HG03354 (cell line): ENCODE measurements around the gene HSD17B4.
"Not testable (repeated sequence)": the region's sequence is repeated elsewhere in the genome, so short reads cannot be mapped to it uniquely, and the experiment has no call there.

Experiments
- ATAC-seq: cut with Tn5 transposase; IDR thresholded peaks from one replicate; pipeline ENCODE4 v1.9.1; 2021; ENCODE audit warnings: mild to moderate bottlenecking; ENCODE audit not compliant: unreplicated experiment, poor library complexity, severe bottlenecking

HSD17B4 gene

DNA sequence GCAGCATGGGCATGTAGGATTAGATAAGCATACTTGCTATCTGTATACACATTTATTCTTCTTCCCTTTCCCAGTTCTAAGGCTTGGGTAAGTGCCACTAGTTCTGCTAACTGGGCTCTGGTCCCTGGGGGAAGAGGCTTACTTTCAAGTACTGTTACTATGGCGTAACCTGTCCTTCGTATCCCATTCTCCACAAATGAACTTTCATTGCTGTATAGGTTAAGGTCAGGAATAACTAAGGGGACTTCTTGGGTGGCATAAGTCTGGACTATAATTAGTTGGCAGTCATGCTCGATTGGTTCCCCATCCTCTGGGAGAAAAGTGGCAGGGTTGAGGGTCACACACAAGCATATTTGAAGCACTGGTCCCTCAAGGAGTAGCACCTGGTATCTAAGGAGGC lies 23.7 kb upstream of the HSD17B4 start:
- not testable (repeated sequence) for ATAC-seq

DNA sequence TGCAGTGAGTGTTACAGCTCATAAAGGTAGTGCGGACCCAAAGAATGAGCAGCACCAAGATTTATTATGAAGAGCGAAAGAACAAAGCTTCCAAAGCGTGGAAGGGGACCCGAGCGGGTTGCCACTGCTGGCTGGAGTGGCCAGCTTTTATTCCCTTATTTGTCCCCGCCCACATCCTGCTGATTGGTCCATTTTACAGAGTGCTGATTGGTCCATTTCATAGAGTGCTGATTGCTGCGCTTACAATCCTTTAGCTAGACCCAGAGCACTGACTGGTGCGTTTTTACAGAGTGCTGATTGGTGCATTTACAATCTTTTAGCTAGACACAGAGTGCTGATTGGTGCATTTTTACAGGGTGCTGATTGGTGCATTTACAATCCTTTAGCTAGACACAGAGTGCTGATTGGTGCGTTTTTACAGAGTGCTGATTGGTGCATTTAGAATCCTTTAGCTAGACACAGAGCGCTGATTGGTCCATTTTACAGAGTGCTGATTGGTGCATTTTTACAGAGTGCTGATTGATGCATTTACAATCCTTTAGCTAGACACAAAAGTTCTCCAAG lies 19.5 kb upstream of the HSD17B4 start:
- not testable (repeated sequence) for ATAC-seq

DNA sequence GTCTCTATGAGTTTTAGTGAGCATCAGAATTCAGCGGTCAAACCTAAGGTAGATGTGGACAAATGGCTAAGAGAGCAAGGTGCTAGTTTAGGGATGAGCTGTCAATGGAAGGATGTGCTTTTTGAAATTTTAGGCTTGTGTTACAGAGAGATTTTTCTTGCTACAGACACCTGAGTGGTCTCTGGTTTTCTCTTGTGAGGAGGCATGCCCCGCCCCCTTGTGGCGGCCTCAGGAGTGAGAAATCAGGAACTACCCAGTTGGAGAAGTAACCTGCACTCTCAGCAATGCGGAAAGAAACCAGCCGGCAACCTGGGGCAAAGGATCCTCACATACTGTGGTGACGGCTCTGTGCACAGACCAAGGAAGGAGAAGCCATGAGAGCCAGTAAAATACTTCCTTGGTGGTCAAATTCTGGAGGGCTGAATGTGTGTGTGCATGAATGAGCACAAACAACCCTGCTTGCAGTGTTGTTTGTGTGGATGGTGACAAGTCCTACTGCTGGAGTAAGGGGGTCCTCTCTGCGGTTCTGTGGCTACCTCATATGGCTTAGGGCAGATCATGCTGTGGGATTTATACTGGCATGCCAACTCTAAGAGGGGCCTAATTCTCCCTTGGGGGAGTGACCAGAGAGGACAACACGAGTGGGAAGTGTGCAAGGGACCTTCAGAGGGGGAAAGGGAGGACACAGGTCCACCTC lies 16.7 kb upstream of the HSD17B4 start:
- ATAC-seq = peak; percentile 93

GRCh38 chr5:119437785-119438586 lies 14.3 kb upstream of the HSD17B4 start:
- ATAC-seq = not testable (repeated sequence)

DNA sequence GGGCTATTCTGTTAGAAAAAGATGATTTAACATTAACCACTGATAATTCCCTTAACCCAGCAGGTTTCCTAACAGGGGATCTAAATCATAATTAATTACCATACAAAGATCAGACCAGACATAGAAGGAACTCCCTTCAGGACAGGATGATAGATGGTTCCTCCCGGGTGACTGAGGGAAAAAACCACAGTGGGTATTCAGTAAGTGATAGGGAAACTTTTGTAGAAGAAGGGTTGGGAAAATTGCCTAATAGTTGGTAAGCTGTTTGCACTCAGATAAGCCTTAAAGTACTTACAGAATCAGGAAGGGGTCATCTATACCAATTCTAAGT lies 13.7 kb upstream of the HSD17B4 start:
- not testable (repeated sequence) for ATAC-seq

DNA sequence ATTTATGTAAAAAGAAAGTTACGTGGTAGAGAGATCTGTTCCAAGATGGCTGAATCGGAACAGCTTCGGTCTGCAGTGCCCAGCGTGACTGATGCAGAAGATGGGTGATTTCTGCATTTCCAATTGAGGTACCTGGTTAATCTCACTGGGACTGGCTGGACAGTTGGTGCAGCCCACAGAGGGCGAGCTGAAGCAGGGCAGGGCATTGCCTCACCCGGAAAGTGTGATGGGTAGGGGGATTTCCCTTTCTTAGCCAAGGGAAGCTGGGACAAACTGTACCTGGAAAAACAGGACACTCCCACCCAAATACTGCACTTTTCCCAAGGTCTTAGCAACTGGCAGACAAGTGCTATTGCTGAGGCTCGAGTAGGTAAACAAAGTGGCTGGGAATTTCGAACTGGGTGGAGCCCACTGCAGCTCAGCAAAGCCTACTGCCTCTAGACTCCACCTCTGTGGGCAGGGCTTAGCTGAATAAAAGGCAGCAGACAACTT lies 13.1 kb upstream of the HSD17B4 start:
- peak; percentile 46 for ATAC-seq

DNA sequence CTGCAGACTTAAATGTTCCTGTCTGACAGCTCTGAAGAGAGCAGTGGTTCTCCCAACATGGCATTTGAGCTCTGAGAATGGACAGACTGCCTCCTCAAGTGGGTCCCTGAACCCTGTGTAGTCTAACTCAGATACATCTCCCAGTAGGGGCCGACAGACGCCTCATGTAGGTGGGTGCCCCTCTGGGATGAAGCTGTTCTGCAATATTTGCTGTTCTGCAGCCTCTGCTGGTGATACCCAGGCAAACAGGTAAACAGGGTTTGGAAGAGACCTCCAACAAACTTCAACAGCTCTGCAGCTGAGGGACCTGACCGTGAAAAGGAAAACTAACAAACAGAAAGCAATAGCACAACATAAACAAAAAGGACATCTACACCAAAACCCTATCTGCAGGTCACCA lies 12.7 kb upstream of the HSD17B4 start:
- ATAC-seq = not testable (repeated sequence)

GRCh38 chr5:119444643-119445042 lies 7.7 kb upstream of the HSD17B4 start:
- not testable (repeated sequence) for ATAC-seq

DNA sequence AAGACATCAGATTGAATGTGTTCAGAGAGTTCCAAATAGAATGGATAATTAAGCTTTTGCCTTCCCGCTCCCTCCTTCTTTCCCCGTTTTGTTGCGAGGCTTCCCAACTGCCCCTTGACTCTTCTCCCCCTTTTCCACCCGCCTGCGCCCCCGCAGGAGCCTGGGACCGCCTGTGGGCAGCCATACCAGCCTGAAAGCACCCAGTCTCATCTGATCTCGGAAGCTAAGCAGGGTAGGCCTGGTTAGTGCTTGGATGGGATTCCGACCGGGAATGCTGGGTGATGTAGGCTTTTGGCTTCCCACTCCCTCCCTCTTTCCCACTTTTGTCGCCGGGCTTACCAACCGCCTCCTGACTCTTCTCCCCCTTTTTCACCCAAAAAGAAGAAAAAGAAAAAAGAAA lies 6.8 kb upstream of the HSD17B4 start:
- ATAC-seq = no peak

DNA sequence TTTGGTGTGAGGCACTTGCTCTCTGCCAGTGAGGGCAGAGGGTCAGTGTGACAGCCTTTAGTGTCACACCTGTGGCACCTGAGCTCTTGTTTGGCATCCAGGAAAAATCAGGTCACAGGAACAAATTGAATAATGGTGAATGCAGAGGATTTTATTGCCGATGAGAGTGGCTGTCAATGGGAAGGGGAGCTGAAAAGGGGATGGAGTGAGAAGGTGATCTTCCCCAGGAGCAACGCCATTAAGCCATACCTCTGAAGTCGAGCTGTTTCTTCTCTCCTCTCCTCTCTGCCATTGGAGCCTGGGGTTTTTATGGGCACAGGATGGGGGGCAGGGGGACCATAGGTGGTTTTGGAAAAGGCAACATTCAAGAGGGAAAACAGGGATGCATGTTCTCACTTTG lies 2.4 kb upstream of the HSD17B4 start:
- ATAC-seq = no peak

DNA sequence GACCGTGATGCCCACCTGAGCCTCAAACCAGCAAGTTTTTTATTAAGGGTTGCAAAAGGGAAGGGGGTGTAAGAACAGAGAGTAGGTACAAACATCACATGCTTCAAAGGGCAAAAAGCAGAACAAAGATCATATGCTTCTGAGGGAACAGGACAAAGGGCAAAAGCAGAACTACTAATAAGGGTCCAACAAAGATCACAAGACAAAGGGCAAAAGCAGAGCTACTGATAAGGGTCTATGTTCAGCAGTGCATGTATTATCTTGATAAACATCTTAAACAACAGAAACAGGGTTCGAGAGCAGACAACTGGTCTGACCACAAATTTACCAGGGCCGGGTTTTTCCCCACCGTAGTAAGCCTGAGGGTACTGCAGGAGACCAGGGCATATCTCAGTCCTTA lies 1.7 kb upstream of the HSD17B4 start:
- ATAC-seq = not testable (repeated sequence)

DNA sequence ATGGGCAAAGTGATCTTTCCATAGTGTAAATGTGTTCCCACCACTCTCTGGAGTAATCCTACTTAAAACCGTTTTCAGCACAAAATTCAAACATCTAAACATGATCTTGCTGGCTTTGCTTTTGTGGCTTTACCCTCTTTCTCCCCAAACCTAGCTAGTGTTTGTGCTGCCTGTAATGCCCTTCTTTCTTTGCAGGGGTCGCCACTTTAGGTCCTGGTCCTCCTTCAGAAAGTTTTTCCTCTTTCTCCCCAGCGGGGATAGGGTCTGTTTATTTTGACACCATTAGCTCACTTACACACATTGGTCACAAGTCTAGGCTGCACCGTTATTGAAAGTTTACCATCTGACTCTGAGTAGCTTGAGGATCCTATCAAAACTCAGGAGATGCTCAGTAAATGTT lies 736 bp upstream of the HSD17B4 start:
- ATAC-seq = no peak

- ATAC-seq = no peak
Observed at GRCh38 chr5:119452060-119452372, 281 bp upstream of the HSD17B4 start.

DNA sequence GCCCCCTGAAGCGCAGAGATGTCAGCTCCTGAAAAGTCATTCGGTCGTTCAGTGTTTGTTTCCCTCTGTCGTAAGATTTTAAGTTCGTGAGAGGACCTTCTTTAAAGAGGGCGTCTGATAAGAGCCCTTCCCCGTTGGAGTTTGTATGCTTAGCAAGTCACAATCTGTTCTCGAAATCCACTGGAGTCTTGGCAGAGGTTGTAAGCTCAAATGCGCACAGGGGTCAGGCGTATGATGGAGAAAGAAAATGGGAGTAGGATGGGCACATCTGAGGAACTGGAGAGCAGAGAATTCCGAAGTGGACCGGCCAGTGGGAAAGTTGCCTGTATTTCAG lies 710 bp downstream of the HSD17B4 start:
- ATAC-seq = peak; percentile 20

DNA sequence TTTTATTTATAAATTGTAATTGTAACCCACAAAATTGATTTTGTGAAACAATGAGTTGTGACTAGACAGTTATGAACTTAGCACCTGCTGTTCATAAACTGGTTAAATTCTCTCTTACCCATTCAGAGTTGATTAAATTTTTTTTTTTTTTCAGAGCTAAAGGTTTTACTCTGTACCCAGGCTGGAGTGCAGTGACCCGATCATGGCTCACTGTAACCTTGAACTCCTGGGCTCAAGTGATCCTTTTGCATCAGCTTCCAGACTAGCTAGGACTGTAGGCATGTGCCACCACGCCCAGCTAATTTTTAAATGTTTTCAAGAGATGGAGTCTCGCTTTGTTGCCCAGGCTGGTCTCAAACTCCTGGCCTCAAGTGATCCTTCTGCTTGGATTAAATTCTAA lies 1.9 kb downstream of the HSD17B4 start:
- no peak for ATAC-seq

DNA sequence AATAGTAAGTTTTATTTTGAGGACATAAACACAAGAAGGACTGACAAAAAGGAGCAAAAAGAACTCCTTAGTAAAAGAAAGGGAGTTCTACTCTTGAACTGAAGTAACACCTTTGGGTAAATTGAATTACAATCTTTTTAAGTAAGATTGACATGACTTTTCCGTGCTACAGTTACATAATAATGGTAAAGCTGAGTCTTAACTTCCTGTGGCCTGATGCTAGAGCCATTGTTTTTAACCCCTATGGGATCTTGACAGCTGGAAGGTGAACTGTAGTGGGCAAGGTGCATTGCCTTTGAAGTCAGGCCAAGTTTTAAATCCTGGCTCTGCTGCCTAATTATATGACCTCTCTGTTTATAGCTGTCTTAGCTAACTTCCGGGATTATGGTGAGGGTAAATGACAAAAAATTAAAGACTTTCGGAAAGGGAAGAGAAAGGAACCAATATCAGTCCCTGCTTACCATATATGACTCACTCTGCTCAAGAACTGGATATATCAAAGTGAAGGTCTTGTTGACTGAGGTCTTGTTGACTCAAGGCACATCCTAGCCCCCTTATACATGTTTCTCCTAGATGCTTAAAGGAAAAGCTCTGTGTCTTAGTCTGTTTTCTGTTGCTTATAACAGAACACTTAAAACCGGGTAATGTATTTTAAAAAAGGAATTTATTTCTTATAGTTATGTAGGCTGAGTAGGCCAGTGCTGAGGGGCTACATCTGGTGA lies 6.8 kb downstream of the HSD17B4 start:
- no peak for ATAC-seq

- no peak for ATAC-seq
Observed at GRCh38 chr5:119465640-119466039, 13.3 kb downstream of the HSD17B4 start.

GRCh38 chr5:119468286-119468685 lies 16.0 kb downstream of the HSD17B4 start:
- no peak for ATAC-seq

DNA sequence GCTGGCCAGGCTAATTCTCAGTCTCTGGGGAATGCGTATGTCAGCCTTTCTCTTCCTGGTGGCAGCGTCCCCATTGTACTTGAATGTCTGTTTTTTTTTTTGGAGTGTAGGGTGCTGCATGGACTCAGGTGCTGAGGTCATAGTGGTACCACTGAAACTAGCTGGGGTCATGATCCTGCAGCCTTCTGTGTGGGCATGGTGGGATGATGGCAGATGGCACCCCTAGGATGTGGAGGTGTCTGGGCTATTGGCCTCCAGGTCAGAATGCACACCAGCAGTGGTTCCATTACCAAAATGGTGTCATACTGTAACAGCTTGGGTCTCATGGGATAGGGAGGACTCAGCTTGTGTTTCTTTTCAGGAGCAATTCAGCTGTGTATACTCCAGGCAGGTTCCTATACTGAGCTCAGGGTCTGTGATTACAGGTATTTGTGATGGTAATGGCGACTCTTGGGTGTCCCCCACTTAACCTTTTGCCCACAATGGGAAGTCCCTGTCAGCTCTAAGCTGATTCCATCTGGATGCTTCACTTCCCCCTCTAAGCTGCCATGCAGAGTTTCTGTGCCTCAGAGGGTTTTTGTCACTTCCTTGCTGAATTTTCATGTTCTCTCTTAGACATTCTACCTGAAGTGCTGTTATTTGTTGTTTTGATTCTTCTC lies 17.9 kb downstream of the HSD17B4 start:
- peak; percentile 70 for ATAC-seq

GRCh38 chr5:119470851-119471451 lies 18.7 kb downstream of the HSD17B4 start:
- peak; percentile 71 for ATAC-seq
